ENCODE measurements around the gene ARPC3.
"Not testable (repeated sequence)": the region's sequence is repeated elsewhere in the genome, so short reads cannot be mapped to it uniquely, and the experiment has no call there.

The ARPC3 gene

DNA sequence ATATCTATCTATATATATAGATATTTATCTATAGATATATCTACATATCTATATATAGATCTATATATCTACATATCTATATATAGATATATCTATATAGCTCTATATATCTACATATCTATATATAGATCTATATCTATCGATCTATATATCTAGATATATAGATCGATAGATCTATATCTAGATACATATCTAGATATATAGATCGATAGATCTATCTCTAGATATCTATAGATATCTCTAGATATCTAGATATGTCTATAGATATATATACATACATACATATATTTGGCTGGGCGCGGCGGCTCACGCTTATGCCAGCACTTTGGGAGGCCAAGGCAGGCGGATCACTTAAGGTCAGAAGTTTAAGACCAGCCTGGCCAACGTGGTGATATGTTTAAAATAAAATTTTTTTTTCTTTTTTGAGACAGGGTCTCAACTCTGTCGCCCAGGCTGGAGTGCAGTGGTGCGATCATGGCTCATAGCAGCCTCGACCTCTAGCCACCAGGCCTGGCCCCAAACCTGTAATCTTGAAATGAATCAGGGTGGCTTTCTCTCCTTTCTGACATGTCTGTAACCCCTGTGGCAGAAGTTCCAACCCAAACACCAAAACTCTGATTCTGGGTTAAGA lies 18.1 kb downstream of the ARPC3 start:
- no peak for DNase-seq (ENCODE audit: low read depth, low spot score)
- H3K4me3 ChIP-seq (ENCODE audit: low read depth, low read length) = peak overlapping the region; percentile 41
- TF ChIP-seq, protein P1, sequence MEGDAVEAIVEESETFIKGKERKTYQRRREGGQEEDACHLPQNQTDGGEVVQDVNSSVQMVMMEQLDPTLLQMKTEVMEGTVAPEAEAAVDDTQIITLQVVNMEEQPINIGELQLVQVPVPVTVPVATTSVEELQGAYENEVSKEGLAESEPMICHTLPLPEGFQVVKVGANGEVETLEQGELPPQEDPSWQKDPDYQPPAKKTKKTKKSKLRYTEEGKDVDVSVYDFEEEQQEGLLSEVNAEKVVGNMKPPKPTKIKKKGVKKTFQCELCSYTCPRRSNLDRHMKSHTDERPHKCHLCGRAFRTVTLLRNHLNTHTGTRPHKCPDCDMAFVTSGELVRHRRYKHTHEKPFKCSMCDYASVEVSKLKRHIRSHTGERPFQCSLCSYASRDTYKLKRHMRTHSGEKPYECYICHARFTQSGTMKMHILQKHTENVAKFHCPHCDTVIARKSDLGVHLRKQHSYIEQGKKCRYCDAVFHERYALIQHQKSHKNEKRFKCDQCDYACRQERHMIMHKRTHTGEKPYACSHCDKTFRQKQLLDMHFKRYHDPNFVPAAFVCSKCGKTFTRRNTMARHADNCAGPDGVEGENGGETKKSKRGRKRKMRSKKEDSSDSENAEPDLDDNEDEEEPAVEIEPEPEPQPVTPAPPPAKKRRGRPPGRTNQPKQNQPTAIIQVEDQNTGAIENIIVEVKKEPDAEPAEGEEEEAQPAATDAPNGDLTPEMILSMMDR (IDR thresholded peaks at IDR 0.05; ENCODE audit: low read depth, low read length) = no peak
- in situ Hi-C loops (cut with HindIII; ENCODE audit: low sequenced_read_pairs) = no loop called here

DNA sequence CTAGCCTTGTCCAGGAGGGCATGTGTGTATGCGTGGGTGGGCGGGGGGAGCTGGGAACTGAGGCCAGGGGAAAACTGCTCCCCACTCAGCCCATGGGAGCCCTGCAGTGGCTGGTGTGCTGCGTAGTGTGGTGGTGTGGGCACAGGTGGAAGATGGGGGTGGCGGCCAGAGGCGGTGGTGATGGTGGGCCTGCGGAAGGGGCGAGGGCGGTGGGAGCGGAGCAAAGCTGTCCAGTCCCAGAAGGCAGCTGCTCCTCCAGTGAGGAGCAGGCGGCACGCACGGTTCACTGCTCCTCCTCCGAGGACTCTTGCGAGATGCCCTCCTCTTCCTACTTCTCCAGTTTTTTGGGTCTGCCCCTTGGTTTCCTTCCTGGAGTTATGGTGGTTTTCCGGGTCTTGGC lies 20.5 kb downstream of the ARPC3 start:
- in situ Hi-C loops (cut with HindIII; ENCODE audit: low sequenced_read_pairs); DNase-seq (ENCODE audit: low read depth, low spot score); H3K4me3 ChIP-seq (ENCODE audit: low read depth, low read length): not testable (repeated sequence)

- no peak overlapping the region for H3K4me3 ChIP-seq (ENCODE audit: low read depth, low read length)
- TF ChIP-seq, protein P1 (IDR thresholded peaks at IDR 0.05; ENCODE audit: low read depth, low read length) = no peak
- in situ Hi-C loops (cut with HindIII; ENCODE audit: low sequenced_read_pairs) = no loop called here
- DNase-seq (ENCODE audit: low read depth, low spot score) = no peak
Observed at GRCh38 chr12:110426406-110426805, 23.7 kb downstream of the ARPC3 start.

DNA sequence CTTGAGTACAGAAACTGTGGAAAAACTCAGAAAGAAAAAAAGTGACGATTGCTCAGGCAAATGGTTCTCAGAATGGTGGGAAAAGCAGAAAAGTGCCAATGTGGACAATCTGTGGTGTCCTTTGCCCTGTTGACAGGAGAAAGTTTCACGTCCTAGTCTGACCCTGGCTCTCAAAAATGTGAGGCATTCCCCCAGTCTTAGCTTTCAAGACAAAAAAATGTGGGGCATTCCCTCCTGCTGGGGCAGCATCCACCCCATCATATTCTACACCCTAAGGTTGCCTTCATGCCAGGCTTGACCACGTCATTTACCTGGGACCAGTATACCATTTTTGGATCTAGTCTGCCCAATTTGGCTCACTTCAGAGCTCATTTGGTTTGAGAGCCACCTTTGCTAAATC lies 25.9 kb downstream of the ARPC3 start:
- in situ Hi-C loops (cut with HindIII; ENCODE audit: low sequenced_read_pairs) = no loop called here
- no peak for DNase-seq (ENCODE audit: low read depth, low spot score)
- H3K4me3 ChIP-seq (ENCODE audit: low read depth, low read length) = no peak overlapping the region
- TF ChIP-seq, protein P1 (IDR thresholded peaks at IDR 0.05; ENCODE audit: low read depth, low read length) = no peak

- no peak overlapping the region for H3K4me3 ChIP-seq (ENCODE audit: low read depth, low read length)
- DNase-seq (ENCODE audit: low read depth, low spot score) = no peak
- TF ChIP-seq, protein P1 (IDR thresholded peaks at IDR 0.05; ENCODE audit: low read depth, low read length) = no peak
- in situ Hi-C loops (cut with HindIII; ENCODE audit: low sequenced_read_pairs) = no loop called here
Observed at GRCh38 chr12:110421701-110422100, 28.4 kb downstream of the ARPC3 start.

DNA sequence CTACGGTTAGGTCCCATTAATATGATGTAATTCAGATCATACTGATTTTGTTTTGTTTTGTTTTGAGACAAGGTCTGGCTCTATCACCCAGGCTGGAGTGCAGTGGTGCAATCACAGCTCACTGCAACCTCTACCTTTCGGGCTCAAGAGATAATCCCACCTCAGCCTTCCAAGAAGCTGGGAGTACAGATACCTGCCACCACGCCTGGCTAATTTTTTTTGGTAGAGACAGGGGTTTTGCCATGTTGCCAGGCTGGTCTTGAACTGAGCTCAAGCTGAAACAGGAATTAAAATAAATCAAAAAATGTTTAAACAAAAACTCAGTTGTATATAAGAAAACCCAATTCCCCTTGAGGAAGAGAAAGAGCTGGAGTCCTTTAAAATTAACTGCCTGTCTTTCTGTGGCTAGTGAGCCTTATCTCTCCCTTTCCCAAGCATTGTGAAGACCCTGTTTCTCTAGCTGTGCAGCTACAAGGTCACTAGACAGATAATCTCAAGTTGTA lies 28.9 kb downstream of the ARPC3 start:
- DNase-seq (ENCODE audit: low read depth, low spot score) = no peak
- in situ Hi-C loops (cut with HindIII; ENCODE audit: low sequenced_read_pairs) = no loop called here
- TF ChIP-seq, protein P1 (IDR thresholded peaks at IDR 0.05; ENCODE audit: low read depth, low read length) = no peak
- H3K4me3 ChIP-seq (ENCODE audit: low read depth, low read length) = no peak overlapping the region

DNA sequence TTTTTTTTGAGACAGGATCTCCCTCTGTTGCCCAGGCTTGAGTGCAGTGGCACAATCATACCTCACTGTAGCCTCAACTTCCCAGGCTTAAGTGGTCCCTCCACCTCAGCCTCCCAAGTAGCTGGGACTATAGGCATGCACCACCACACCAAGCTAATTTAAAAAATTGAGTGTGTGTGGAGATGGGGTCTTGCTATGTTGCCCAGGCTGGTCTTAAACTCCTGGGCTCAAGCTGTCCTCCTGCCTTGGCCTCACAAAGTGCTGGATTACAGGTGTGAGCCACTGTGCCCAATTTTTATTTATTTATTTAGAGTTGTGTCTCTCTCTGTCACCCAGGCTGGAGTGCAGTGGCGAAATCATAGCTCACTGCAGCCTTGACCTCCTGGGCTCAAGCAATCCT lies 29.5 kb downstream of the ARPC3 start:
- in situ Hi-C loops (cut with HindIII; ENCODE audit: low sequenced_read_pairs); DNase-seq (ENCODE audit: low read depth, low spot score); H3K4me3 ChIP-seq (ENCODE audit: low read depth, low read length): not testable (repeated sequence)

- in situ Hi-C loops (cut with HindIII; ENCODE audit: low sequenced_read_pairs); H3K4me3 ChIP-seq (ENCODE audit: low read depth, low read length); DNase-seq (ENCODE audit: low read depth, low spot score): not testable (repeated sequence)
Observed at GRCh38 chr12:110417113-110417512, 33.0 kb downstream of the ARPC3 start.

GRCh38 chr12:110410086-110410485 lies 40.1 kb downstream of the ARPC3 start:
- in situ Hi-C loops (cut with HindIII; ENCODE audit: low sequenced_read_pairs); H3K4me3 ChIP-seq (ENCODE audit: low read depth, low read length); DNase-seq (ENCODE audit: low read depth, low spot score): not testable (repeated sequence)

- in situ Hi-C loops (cut with HindIII; ENCODE audit: low sequenced_read_pairs); DNase-seq (ENCODE audit: low read depth, low spot score); H3K4me3 ChIP-seq (ENCODE audit: low read depth, low read length): not testable (repeated sequence)
Observed at GRCh38 chr12:110405126-110405662, 44.9 kb downstream of the ARPC3 start.

Measured in astrocyte of the spinal cord (primary cell).